Heart left ventricle (tissue), 16 donors: ENCODE results near the gene CGB5. TPM values are rescaled to one million over a fixed set of nuclear protein-coding genes. Genes with fewer than 3 reads are reported as not detected.

Experiments
- ATAC-seq, 4 donors: fragments of 200-7000 bp; cut with Tn5 transposase; one replicate each; pipeline ENCODE4 v1.9.1; 2020 to 2022; ENCODE audit warnings: moderate library complexity in 4 of 4, mild to moderate bottlenecking in 3 of 4, moderate number of reproducible peaks in 1 of 4
- DNase-seq, 5 donors: peaks; one replicate each; pipeline ENCODE4 v3.0.0-alpha.2; 2020
- H3K27ac ChIP-seq, 12 donors: fragments of 200-600 bp; sonication (generic) in 4 of 12; one replicate each; pipeline versions ENCODE4 v1.5.0 to v1.8.0; 2016 to 2022; ENCODE audit warnings: mild to moderate bottlenecking in 2 of 12
- H3K27me3 ChIP-seq, 9 donors: fragments of 200-600 bp; sonication (generic) in 2 of 9; one replicate each; pipeline versions ENCODE4 v1.5.1 to v1.8.0; 2016 to 2022; ENCODE audit warnings: mild to moderate bottlenecking in 3 of 9
- H3K36me3 ChIP-seq, 9 donors: fragments of 200-600 bp; sonication (generic) in 2 of 9; one replicate each; pipeline versions ENCODE4 v1.5.0 to v1.8.0; 2018 to 2022; ENCODE audit warnings: mild to moderate bottlenecking in 2 of 9
- H3K4me1 ChIP-seq, 12 donors: fragments of 200-600 bp; sonication (generic) in 4 of 12; one replicate each; pipeline versions ENCODE4 v1.5.0 to v1.8.0; 2016 to 2022; ENCODE audit warnings: mild to moderate bottlenecking in 3 of 12
- H3K4me3 ChIP-seq, 12 donors: fragments of 200-600 bp; sonication (generic) in 4 of 12; one replicate each; pipeline versions ENCODE4 v1.5.0 to v1.8.0; 2017 to 2022; ENCODE audit warnings: mild to moderate bottlenecking in 9 of 12, moderate library complexity in 4 of 12
- H3K9me3 ChIP-seq, 12 donors: fragments of 200-600 bp; sonication (generic) in 4 of 12; one replicate each; pipeline versions ENCODE4 v1.5.0 to v1.8.0; 2016 to 2022; ENCODE audit warnings: mild to moderate bottlenecking in 1 of 12
- POLR2A ChIP-seq, 2 donors: fragments of 450-650 bp; IDR thresholded peaks; one replicate each; pipeline ENCODE4 v1.6.1; 2017; ENCODE audit warnings: antibody characterized with exemption in 2 of 2, mild to moderate bottlenecking in 2 of 2, moderate library complexity in 2 of 2
- WGBS, 4 donors: extraction: QIAGEN DNeasy Blood & Tissue Kit in 2 of 4; methylation state at CpG; one replicate each; pipeline versions ENCODE4 v1.1.5 to v1.1.7; 2013 to 2018; 5-methylcytosine and 5-hydroxymethylcytosine counted together
- intact Hi-C, 10 donors: fragments of 100-400 bp; cut with DNase I; formaldehyde crosslinking; loops; one replicate each; pipeline versions ENCODE4 v1.11.1 to v1.14.2; 2022
- polyA plus RNA-seq, 2 donors: library from polyadenylated mRNA; stranded (reverse); fragments of 200-250 nt; gene quantifications; one replicate each; pipeline ENCODE4 v1.2.3, GENCODE V29; 2013
- total RNA-seq, 9 donors: library from RNA; depleted of rRNA in 2 of 9; stranded (reverse); fragments of >200 nt in 2 of 9; fragmentation: NEBNext Ultra II Directional in 3 of 9; extraction: Animal tissue kit (Norgen Biotek cat#: 25700) in 3 of 9; gene quantifications; one replicate each; pipeline versions ENCODE4 v1.1.0 to v1.2.4, GENCODE V29; 2016 to 2023
- TF ChIP-seq, protein P1 (sequence below), 12 donors: fragments of 200-600 bp; sonication (generic) in 4 of 12; IDR thresholded peaks; one replicate each; pipeline versions ENCODE4 v1.5.0 to v1.8.0; 2018 to 2022; ENCODE audit warnings: antibody characterized with exemption in 12 of 12, mild to moderate bottlenecking in 5 of 12
- donor health status: ischemic (EF 13 %, LVEDD 7.1; RV severe dilation, severe dysfunction).
- donor health status: healthy with polysubstance abuse.
- donor health status: DM: no; HTN: yes; CAD: no.
- donor health status: DM: no; HTN: no; CAD: no.
- donor health status: ischemic (EF 25% LVEDD 6.9; RV normal size, moderate dysfunction).
- donor health status: ischemic (EF 25% LVEDD 5.7; RV mildly dilated, moderate dysfunction).
- donor health status: healthy.
- donor health status: DM: yes; HTN: yes; CAD: no.
- donor health status: ischemic (EF 35%, LVEDD 5.7; RV mildly dilated, moderate dysfunction).
- donor health status: nonischemic (EF 11% LVEDD 7.7; RV severe dilation, severe dysfunction).
- donor health status: DM: yes; HTN: yes; CAD: no.
- donor health status: PGD.
- donor health status: ischemic (EF 29% LVEDD 5.4; RV normal size, mild dysfunction).
- donor health status: nonischemic (EF 23%, LVEDD 6.1; RV moderate dilation, normal function).

Gene CGB5
- total and polyA plus RNA-seq, 11 donors: not detected

DNA sequence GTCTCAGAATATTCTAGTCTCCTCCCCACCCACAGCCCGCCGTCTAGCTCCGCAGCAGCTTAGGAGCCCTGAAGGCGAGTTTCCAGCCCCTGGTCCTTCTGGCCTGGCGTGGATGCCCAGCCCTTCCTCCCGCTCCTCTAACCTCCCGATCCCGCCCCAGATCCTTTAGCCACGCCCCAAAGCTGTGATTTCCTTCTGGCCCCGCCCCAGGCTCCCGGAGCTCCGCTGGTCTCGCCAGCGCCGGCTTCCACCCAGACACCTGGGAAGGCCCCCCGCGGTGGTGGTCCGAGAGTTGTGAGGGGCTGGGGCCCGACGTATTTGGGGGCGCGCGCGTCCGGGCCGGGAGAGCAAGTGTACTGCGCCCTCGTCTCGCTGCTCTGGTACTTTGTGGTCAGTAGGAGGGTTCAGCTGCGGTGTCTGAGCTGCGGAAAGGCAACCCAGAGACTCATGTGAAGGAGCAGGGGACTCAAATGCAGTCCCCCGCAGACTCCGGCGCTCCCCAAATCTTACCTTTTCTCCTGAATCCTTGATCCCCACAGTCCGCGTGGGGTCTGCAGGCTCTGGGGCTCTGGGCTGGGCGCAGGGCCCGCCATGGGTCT lies 14.1 kb downstream of the CGB5 start, which contains the start of gene CGB7:
Gene CGB7, minus strand, starts transcription at position 114 of the 599 bp plus-strand sequence. CDS start 2,374 bp downstream, outside the sequence.
- TF ChIP-seq POLR2A (IDR thresholded peaks at IDR 0.05): no peak
- TF ChIP-seq, protein P1, sequence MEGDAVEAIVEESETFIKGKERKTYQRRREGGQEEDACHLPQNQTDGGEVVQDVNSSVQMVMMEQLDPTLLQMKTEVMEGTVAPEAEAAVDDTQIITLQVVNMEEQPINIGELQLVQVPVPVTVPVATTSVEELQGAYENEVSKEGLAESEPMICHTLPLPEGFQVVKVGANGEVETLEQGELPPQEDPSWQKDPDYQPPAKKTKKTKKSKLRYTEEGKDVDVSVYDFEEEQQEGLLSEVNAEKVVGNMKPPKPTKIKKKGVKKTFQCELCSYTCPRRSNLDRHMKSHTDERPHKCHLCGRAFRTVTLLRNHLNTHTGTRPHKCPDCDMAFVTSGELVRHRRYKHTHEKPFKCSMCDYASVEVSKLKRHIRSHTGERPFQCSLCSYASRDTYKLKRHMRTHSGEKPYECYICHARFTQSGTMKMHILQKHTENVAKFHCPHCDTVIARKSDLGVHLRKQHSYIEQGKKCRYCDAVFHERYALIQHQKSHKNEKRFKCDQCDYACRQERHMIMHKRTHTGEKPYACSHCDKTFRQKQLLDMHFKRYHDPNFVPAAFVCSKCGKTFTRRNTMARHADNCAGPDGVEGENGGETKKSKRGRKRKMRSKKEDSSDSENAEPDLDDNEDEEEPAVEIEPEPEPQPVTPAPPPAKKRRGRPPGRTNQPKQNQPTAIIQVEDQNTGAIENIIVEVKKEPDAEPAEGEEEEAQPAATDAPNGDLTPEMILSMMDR (IDR thresholded peaks at IDR 0.05): no peak
- H3K4me1 ChIP-seq: peaks cover 0 to 24% (median 10%) of the 10 kb centered on the region in 12 donors
- intact Hi-C loops: no loop called here
- no peaks in the 10 kb centered on the region for H3K9me3 ChIP-seq
- no peak within 1 kb of the TSS for H3K27ac ChIP-seq
- no peaks in the 10 kb centered on the region for H3K36me3 ChIP-seq
- ATAC-seq (peak; percentile 24 to 84 (median 78)), DNase-seq (peak; percentile 74 to 83 (median 78))
- H3K4me3 ChIP-seq: peak within 1 kb of the TSS; percentile 31 to 74 (median 56)
- H3K27me3 ChIP-seq: peaks cover 0 to 42% (median 6%) of the 10 kb centered on the region in 9 donors
- 4 to 9% (median 5%) methylated on average over 20 to 38 of the region's 38 CpGs for WGBS, 4 donors

DNA sequence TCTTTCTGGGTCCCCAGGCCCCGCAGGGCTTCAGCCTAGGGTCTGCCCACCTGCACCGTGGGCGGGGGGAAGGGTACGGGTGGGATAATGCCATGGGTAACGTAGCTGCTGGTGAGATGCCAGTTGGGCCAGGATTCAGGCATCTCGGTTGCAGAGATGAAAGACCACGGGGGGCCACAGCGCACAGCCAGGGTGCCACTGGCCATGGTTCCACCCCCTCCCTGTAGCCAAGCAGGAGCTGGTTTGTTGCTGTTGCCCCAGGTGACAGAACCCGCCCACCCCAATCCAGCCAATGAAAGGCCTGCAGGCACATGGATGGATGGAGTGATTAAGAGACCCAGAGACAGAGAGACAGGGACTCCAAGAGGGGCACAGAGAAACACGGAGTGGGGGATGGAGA lies 14.9 kb downstream of the CGB5 start:
- H3K4me1 ChIP-seq: peaks cover 0 to 24% (median 10%) of the 10 kb centered on the region in 12 donors
- no peak for DNase-seq
- H3K27ac ChIP-seq: no peak overlapping the region
- peaks cover 0 to 45% (median 6%) of the 10 kb centered on the region in 9 donors for H3K27me3 ChIP-seq
- H3K4me3 ChIP-seq: no peak overlapping the region
- no peak for ATAC-seq
- no peaks in the 10 kb centered on the region for H3K36me3 ChIP-seq
- intact Hi-C loops: no loop called here
- no peaks in the 10 kb centered on the region for H3K9me3 ChIP-seq
- 54 to 68% (median 58%) methylated on average over 10 of the region's 10 CpGs for WGBS, 4 donors
- TF ChIP-seq, protein P1 (IDR thresholded peaks at IDR 0.05): no peak
- no peak for TF ChIP-seq POLR2A (IDR thresholded peaks at IDR 0.05)

DNA sequence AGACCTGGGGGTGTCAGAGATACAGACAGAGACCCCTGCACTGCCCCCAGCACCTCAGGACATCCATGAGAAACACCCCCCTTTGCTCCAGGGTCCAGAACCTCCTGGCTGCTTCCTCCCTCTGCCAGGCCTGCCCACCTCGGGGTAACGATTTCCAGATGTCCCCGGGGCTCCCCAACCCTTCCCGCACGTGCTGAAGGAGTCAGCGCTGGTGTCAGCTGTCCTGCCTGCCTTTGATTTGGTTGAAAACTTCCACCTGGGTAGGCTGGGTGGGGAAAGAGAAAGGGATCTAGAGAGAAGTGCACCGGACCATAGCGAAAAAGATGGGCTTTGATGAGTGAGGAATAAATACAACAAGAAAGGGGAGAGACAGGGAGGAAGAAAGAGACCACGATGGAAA lies 15.4 kb downstream of the CGB5 start:
- Histone ChIP-seq H3K36me3 (no peaks in the 10 kb centered on the region), H3K4me1 (peaks cover 0 to 24% (median 10%) of the 10 kb centered on the region in 12 donors), H3K9me3 (no peaks in the 10 kb centered on the region), H3K4me3 (no peak overlapping the region), H3K27ac (no peak overlapping the region), H3K27me3 (peaks cover 0 to 50% (median 6%) of the 10 kb centered on the region in 9 donors)
- ATAC-seq (no peak), DNase-seq (no peak)
- 62 to 66% (median 63%) methylated on average over 9 of the region's 9 CpGs for WGBS, 4 donors
- intact Hi-C loops: no loop called here
- TF ChIP-seq POLR2A (IDR thresholded peaks at IDR 0.05): no peak
- TF ChIP-seq, protein P1 (IDR thresholded peaks at IDR 0.05): no peak

DNA sequence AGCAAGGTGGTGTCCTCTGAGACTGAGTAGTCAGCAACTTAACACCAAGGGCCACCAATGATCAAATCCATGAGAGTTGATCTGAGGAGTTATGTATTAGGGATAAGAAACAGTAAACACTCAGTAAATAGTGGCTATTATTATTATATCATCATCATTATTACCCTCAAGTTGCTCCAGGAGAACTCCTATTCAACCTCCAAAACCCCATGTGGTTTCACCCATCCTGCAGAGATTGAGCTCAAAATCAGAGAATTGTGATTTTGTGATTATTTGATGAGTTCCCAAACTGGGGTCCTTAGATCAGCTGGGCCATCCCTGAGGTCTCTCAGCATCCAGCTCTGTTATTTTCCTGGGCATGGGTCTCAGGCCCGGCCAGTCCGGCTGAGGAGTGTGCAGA lies 17.4 kb downstream of the CGB5 start:
- no peak overlapping the region for H3K4me3 ChIP-seq
- ATAC-seq (no peak), DNase-seq (no peak)
- WGBS, 4 donors: 90 to 100% (median 97%) methylated on average over 2 of the region's 2 CpGs
- TF ChIP-seq, protein P1 (IDR thresholded peaks at IDR 0.05): no peak
- no peak for TF ChIP-seq POLR2A (IDR thresholded peaks at IDR 0.05)
- no peak overlapping the region for H3K27ac ChIP-seq
- intact Hi-C loops: no loop called here
- no peaks in the 10 kb centered on the region for H3K9me3 ChIP-seq
- peaks cover 0 to 62% (median 20%) of the 10 kb centered on the region in 9 donors for H3K27me3 ChIP-seq
- H3K36me3 ChIP-seq: no peaks in the 10 kb centered on the region
- H3K4me1 ChIP-seq: peaks cover 0 to 33% (median 16%) of the 10 kb centered on the region in 12 donors
